ENCODE data around the gene CENPL.

CENPL gene

GRCh38 chr1:173824315-173825081 is at the start of gene CENPL, which contains the start of gene DARS2 (continued):
- TF ChIP-seq BCL6B (tag by site-specific recombination; IDR thresholded peaks at IDR 0.05) (no peak), OSR2 (tag by site-specific recombination; IDR thresholded peaks at IDR 0.05) (peak; percentile 34; the same call in 1 of the 2 replicates), YY2 (tag by site-specific recombination; IDR thresholded peaks at IDR 0.05) (peak; percentile 97), ZNF146 (tag by site-specific recombination; IDR thresholded peaks at IDR 0.05) (no peak), SALL2 (tag by site-specific recombination; IDR thresholded peaks at IDR 0.05; ENCODE audit: borderline replicate concordance) (no peak), ZIC2 (tag by site-specific recombination; IDR thresholded peaks at IDR 0.05) (0 out of 2 replicates have a peak, but pooled peaks have one; percentile 31), ZNF776 (tag by site-specific recombination; IDR thresholded peaks at IDR 0.05; ENCODE audit: borderline replicate concordance) (no peak), ZNF391 (tag by site-specific recombination; IDR thresholded peaks at IDR 0.05; ENCODE audit: borderline replicate concordance, low read depth) (no peak; the same call in 1 of the 2 replicates), ZNF266 (tag by site-specific recombination; IDR thresholded peaks at IDR 0.05; ENCODE audit: low read depth) (no peak), SP7 (tag by site-specific recombination; IDR thresholded peaks at IDR 0.05) (peak; percentile 60), ZNF155 (tag by site-specific recombination; IDR thresholded peaks at IDR 0.05) (no peak), ZBTB8A (tag by site-specific recombination; IDR thresholded peaks at IDR 0.05) (peak; percentile 100), ZBTB26 (tag by site-specific recombination; optimal IDR thresholded peaks at IDR 0.05) (peak; percentile 70), ZNF529 (tag by site-specific recombination; IDR thresholded peaks at IDR 0.05; ENCODE audit: insufficient replicate concordance) (no peak), ZNF404 (tag by site-specific recombination; IDR thresholded peaks at IDR 0.05) (no peak), ZNF148 (tag by site-specific recombination; IDR thresholded peaks at IDR 0.05; ENCODE audit: borderline replicate concordance) (no peak), ZFP69B (tag by site-specific recombination; IDR thresholded peaks at IDR 0.05) (no peak; the same call in 1 of the 2 replicates), ZNF571 (tag by site-specific recombination; IDR thresholded peaks at IDR 0.05) (no peak), HOXA7 (CRISPR knock-in tag; IDR thresholded peaks at IDR 0.05; ENCODE audit: borderline replicate concordance) (no peak), ZNF692 (tag by site-specific recombination; IDR thresholded peaks at IDR 0.05) (no peak; the same call in 1 of the 2 replicates), ZNF549 (tag by site-specific recombination; IDR thresholded peaks at IDR 0.05) (no peak), ZNF114 (tag by site-specific recombination; IDR thresholded peaks at IDR 0.05) (no peak), ZFHX2 (tag by site-specific recombination; conservative IDR thresholded peaks at IDR 0.05) (peak; percentile 45; the same call in 1 of the 2 replicates), ZNF449 (tag by site-specific recombination; IDR thresholded peaks at IDR 0.05) (peak; percentile 41; the same call in 1 of the 2 replicates), ZNF518A (tag by site-specific recombination; conservative IDR thresholded peaks at IDR 0.05; ENCODE audit: low read depth) (peak; percentile 97), ZNF830 (tag by site-specific recombination; IDR thresholded peaks at IDR 0.05; ENCODE audit: low read depth) (no peak)

Data from HEK293 (cell line).